ENCODE results near the gene PAF1. TPM values are rescaled to one million over a fixed set of nuclear protein-coding genes. Genes with fewer than 3 reads are reported as not detected.

Gene PAF1
- total and polyA plus RNA-seq, 2 of the 13 experiments (the other 11 are each of a cell fraction or from before 2014, with no cell fraction given) = 30.2 to 31.1 TPM

GRCh38 chr19:39397360-39398296, 6.7 kb upstream of the PAF1 start (continued):
- TF ChIP-seq ZNF318 (CRISPR knock-in tag; IDR thresholded peaks at IDR 0.05) (no peak), REL (CRISPR knock-in tag; conservative IDR thresholded peaks at IDR 0.05) (no peak), TBL1XR1 (IDR thresholded peaks at IDR 0.05; ENCODE audit: borderline replicate concordance, low read length, partially characterized antibody) (peak; percentile 33), TFDP1 (CRISPR knock-in tag; IDR thresholded peaks at IDR 0.05; ENCODE audit: borderline replicate concordance) (no peak), ZFP82 (CRISPR knock-in tag; IDR thresholded peaks at IDR 0.05; ENCODE audit: borderline replicate concordance) (no peak), HMG20A (CRISPR knock-in tag; IDR thresholded peaks at IDR 0.05; ENCODE audit: borderline replicate concordance) (no peak; the same call in 1 of the 2 replicates), U2AF1 (optimal IDR thresholded peaks at IDR 0.05; ENCODE audit: low read depth, low read length) (no peak), ZZZ3 (CRISPR knock-in tag; IDR thresholded peaks at IDR 0.05; ENCODE audit: borderline replicate concordance) (no peak), ZMYM2 (CRISPR knock-in tag; IDR thresholded peaks at IDR 0.05) (peak; percentile 93), ESRRA (CRISPR knock-in tag; IDR thresholded peaks at IDR 0.05; ENCODE audit: low read depth) (peak; percentile 73; the same call in 1 of the 2 replicates), E2F2 (CRISPR knock-in tag; IDR thresholded peaks at IDR 0.05; ENCODE audit: borderline replicate concordance) (no peak), ZNF24 (IDR thresholded peaks at IDR 0.05) (peak; percentile 59; the same call in 1 of the 2 replicates), IKZF1 (IDR thresholded peaks at IDR 0.05) (no peak), GFI1 (CRISPR knock-in tag; IDR thresholded peaks at IDR 0.05; ENCODE audit: borderline replicate concordance) (peak; percentile 81; the same call in 1 of the 2 replicates), ZNF207 (IDR thresholded peaks at IDR 0.05; ENCODE audit: borderline replicate concordance) (no peak), ZNF224 (CRISPR knock-in tag; IDR thresholded peaks at IDR 0.05) (0 out of 2 replicates have a peak, but pooled peaks have one; percentile 23), GLMP (CRISPR knock-in tag; IDR thresholded peaks at IDR 0.05; ENCODE audit: borderline replicate concordance) (no peak)

All from HepG2 (cell line).